HL-60 (cell line): ENCODE data around the gene ADSL.

Experiments used
- POLR2AphosphoS5 ChIP-seq: IDR thresholded peaks from 2 replicates; pipeline ENCODE4 v1.6.1; 2012; ENCODE audit warnings: low read depth
- TF ChIP-seq, protein P1 (sequence below): IDR thresholded peaks from one replicate; pipeline ENCODE4 v1.5.1; 2011; ENCODE audit warnings: low read length, control low read depth, inconsistent platforms; ENCODE audit not compliant: insufficient read depth

- TF ChIP-seq, protein P1, sequence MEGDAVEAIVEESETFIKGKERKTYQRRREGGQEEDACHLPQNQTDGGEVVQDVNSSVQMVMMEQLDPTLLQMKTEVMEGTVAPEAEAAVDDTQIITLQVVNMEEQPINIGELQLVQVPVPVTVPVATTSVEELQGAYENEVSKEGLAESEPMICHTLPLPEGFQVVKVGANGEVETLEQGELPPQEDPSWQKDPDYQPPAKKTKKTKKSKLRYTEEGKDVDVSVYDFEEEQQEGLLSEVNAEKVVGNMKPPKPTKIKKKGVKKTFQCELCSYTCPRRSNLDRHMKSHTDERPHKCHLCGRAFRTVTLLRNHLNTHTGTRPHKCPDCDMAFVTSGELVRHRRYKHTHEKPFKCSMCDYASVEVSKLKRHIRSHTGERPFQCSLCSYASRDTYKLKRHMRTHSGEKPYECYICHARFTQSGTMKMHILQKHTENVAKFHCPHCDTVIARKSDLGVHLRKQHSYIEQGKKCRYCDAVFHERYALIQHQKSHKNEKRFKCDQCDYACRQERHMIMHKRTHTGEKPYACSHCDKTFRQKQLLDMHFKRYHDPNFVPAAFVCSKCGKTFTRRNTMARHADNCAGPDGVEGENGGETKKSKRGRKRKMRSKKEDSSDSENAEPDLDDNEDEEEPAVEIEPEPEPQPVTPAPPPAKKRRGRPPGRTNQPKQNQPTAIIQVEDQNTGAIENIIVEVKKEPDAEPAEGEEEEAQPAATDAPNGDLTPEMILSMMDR = no peak
- TF ChIP-seq POLR2AphosphoS5 = no peak
Observed at GRCh38 chr22:40432625-40433024, 86.3 kb downstream of the ADSL start.
